Measurements from ENCODE around the gene UNG.
"Not testable (repeated sequence)": the region's sequence is repeated elsewhere in the genome, so short reads cannot be mapped to it uniquely, and the experiment has no call there.

The UNG gene

DNA sequence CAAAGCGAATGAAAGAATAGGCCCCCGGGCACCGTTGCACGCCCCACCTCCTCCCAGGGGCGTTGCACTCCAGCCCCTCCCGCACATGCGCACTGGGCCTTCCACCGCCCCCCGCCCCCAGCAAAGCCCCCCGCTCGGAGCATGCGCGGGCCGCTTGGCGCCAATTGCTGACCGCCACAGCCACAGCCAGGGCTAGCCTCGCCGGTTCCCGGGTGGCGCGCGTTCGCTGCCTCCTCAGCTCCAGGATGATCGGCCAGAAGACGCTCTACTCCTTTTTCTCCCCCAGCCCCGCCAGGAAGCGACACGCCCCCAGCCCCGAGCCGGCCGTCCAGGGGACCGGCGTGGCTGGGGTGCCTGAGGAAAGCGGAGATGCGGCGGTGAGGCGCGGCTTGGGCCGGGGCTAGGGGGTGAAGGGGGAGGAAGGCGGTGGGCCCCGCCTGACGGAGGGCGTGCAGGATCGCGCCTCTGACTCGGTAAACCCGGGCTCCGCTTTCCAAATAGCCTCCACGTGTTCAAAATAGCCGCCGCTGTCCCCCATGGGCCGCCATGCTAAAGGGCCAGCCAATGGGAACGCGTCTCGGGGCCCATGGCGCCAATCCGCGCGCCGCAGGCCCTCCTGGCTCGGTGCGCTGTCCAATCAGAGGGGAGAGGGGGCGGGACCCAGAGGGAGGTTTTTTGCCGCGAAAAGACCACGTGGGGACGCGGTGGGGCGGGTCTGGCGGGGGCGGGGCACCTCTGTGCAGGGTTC lies at the start of gene UNG:
Gene UNG, plus strand, starts transcription at position 163 of the 748 bp plus-strand sequence. Its CDS starts 83 bp downstream, at position 246.
- peak; percentile 94 for DNase-seq

DNA sequence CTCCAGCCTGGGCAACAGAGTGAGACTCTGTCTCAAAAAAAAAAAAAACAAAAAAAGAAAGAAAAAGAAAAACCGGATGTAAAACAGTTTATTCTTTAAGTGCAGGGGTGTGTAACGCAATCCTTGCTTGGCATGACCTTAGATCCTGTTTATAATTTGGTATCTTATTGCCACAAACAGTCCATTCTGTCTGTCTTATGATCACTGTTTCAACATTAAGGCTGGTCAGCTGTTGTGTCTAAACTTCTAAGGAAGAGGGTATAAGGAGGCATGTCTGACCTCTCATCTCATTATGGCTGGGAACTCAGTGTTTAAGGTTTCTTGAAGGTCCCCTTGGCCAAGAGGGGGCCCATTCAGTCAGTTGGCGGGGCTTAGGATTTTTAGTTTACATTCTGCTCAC lies 48.7 kb upstream of the UNG start:
- DNase-seq: not testable (repeated sequence)

DNA sequence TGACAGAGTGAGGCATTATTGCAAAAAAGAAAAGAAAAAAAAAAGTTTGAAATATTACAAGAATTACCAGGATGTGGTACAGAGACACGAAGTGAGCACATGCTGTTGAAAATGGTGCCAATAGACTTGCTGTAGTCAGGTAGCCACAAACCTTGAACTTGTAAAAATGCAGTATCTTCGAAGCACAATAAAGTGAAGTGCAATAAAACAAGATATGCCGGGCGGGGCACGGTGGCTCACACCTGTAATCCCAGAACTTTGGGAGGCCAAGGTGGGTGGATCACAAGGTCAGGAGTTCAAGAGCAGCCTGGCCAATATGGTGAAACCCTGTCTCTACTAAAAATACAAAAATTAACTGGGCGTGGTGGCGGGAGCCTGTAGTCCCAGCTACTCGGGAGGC lies 47.6 kb upstream of the UNG start:
- not testable (repeated sequence) for DNase-seq

DNA sequence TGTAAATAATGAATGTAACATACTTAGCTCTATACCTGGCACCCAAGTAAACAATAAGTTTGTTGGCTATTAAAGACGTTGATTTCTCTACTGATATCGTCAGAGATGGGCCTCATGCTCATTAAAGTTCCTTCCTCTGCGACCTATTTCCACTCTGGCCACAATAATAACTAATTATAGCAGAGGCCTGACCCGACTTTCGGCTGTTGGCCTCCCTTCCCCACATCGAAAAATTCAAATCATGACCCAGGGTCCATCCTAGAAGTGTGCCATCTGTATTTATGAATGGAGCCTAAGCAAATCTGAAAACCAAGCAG lies 45.3 kb upstream of the UNG start:
- no peak for DNase-seq

DNA sequence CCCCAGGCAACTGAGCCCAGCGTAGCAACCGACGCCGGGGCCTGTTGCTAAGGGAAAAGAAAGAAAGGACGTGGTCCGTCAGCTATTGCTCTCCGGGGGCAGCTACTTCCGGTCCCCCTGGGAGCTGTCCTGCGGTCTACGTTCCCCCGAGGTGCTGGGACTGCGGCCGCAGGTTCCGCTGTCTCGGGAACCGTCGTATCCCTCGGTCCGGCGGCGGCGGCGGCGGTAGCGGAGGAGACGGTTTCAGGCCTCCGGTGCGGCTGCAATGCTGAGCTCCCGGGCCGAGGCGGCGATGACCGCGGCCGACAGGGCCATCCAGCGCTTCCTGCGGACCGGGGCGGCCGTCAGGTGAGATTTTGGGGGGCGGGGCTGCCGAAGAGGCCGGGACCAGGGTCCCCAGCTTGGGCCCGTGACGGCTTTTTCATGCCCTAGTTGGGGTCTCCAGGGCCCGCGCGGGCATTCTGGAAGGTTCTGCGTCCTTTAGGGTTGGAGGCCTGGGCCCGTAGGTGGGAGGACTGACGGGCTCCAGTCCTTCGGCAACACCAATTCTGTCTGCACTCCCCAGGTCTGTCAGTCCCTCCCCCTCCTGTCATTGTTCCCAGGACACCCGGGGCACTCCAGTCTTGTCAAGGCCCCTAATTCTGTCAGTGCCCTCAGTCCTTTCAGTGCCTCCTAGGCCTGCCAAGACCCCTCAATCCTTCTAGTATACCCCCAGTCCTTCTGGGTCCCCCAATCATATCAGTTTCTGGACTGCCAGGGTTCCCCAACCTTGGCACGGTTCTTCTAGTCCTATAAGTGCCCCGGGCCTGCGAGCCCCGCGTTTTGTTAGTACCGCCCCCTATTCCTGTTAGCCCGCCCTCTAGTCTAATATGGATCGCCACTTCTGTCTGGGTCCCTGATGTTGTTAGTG lies 44.7 kb upstream of the UNG start, which contains the start of gene USP30:
Gene USP30, plus strand, starts transcription at position 163 of the 910 bp plus-strand sequence. Its CDS starts 103 bp downstream, at position 266.
- DNase-seq: peak; percentile 51

DNA sequence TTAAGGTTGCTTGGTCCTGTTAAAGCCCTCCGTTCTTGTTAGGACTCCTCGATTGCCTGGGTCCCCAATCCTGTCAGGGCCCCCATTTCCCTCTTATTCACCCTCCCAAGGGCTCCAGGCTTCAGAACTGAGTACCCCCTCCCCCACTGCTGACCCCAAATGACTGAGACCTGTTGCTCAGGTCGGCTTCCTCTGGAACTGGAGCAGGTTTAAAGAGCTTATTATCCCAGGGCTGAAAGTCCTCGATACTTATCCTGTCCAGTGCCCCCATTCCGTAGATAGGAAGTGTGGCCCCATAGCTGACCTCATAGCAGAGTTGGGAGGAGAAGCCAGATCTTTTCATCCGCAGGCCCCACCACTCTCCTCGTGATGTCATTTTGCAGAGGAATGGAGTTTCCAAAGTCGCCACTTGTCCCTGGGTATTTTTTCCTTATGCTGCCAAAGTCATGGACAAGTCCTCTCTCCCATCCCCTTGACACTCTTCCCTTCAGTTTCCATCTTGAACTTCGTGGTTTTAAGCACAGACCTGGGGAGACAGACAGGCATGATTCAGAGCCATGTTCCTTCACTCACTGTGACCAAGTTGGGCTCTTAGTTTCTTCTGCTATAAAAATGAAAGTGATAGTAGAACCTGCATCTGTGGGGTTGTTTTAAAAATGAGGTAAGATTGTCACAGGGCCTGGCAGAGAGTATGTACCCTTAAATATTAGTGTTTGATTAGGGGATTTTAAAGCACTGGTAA lies 43.8 kb upstream of the UNG start:
- peak; percentile 13 for DNase-seq

DNA sequence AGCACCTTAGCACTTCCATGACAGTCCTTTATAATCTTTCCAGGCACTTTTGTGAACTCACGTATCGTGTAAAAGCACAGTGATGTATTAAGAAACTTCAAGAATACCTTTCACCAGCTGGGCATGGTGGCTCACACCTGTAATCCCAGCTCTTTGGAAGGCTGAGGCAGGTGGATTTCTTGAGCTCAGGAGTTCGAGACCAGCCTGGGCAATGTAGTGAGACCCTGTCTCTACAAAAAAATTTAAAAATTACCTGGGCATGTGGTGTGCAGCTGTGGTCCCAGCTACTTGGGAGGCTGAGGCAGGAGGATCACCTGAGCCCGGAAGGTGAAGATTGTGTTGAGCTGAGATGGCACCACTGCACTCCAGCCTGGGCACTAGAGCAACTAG lies 43.3 kb upstream of the UNG start:
- not testable (repeated sequence) for DNase-seq

DNA sequence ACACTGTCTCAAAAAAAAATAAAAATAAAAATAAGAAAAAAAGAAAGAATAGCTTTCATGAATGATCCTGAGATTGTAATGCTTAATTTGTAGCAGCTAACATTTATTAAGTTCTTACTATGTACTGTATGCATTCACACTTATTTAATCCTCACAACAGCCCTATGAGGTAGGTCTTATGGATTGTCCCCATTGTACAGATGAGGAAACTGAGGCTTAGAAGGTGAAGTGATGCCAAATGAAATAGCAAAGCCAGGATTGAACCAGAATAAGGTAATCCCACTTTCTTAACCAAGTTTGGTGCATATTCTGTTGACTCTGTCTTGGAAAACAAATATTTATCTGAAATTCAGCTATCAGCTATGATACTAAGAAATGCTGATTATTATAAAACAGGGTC lies 42.9 kb upstream of the UNG start:
- no peak for DNase-seq

DNA sequence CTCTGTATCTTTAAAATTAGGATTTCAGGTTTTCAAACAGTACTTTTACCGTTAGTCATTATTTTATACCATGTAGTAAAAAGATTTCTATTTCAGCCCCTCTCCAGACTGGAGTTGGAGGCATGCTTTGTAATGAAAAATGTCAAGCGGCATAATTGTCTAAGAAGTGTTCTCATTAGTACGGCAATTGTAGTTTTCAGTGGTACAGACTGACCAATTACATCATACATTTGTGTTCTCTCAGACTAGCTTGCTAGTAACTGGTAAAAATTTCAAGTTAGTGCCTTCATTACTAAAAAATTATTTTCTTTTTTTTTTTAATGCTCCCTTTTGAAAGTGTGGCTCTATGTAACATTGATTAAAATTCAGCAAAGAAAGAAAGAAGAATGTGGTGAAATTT lies 40.5 kb upstream of the UNG start:
- DNase-seq: no peak

DNA sequence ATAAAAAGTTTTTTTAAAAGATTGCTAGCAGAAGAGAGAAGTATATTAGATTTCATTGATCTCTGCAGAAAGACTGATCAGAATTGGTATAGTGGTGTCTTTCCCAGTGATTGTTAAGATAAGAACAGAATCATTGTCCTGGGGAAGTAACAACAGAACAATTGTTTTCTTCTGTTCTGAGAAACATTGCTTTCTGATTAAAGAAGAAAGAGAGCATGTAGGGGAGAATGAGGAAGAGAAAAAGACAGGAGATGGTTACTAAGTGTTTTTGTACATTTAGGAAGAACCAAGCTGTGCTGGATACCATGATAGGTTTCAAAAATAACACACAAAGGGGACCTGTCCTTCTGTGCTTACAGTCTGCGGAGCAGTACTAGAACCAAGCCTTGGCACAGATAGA lies 40.0 kb upstream of the UNG start:
- no peak for DNase-seq

DNA sequence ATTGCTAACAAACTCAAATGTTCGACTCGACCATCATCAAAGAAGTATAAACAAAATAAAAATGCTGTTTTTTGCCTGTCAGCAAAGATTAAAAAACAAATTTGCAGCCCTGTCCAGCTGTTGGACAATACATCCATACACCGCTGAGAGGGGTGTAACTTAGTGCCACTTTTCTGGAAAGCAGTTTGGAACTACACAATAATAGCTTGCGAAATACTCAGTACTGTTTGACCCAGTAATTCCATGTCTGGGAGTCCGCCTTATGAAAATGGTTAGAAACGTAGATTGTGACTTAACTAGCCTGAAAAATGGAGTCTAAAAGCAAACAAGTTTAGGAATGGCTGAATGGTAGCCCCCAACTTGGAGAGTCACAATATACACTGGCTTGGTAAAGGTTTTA lies 38.6 kb upstream of the UNG start:
- no peak for DNase-seq

DNA sequence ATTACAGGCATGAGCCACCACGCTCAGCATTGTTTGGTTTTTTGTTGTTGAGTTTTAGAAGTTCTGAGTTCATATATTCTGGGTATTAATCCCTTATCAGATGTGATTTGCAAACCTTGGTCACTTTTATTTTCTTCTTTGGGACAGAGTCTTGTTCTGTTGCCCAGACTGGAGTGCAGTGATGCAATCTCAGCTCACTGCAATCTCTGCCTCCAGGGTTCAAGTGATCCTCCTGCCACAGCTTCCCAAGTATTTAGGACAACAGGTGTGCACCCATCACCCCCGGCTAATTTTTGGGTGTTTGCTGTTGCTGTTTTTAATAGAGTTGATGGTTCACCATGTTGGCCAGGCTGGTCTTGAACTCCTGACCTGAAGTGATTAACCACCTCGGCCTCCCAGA lies 33.3 kb upstream of the UNG start:
- DNase-seq: no peak

DNA sequence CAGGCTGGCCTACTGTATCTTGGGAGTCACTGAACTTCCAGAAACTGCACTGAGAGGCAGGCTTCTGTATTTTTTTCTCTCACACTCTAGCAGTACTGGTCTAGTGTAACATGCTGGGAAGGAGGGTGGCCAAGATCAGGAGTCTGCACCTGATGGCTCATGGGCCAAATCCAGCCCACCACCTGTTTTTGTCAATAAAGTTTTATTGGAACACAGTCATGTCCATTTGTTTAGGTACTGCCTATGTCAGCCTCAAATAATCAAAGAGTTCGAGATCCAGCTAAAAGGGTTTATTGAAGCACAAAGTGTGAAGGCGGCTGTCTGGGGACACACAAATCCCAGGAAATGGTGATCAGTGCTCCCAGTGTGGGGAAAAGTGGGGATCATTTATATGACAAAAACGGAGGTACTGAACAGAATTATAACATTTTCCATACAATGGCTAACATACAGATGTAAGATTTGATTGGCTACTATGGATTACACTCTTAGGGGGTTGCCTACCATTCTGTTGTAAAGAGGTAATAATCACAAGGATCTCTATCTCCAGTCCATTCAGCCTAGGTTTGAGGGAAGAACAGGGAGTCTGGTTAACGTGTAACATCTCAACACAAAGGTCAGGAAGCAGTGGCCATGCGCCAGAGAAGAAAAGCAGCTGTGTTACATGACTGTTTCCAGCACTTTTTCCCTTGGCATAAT lies 32.1 kb upstream of the UNG start:
- DNase-seq: no peak

DNA sequence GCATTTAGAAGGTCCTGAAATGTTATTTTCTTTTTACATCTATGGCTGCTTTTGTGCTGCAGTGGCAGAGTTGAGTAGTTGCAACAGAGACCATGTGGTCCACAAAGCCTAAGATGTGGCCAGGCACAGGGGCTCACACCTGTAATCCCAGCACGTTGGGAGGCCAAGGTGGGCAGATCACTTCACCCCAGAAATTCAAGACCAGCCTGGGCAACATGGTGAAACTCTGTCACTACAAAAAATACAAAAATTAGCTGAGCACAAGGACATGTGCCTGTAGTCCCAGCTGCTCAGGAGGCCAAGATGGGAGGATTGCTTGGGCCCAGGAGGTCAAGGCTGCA lies 31.6 kb upstream of the UNG start:
- DNase-seq: no peak

DNA sequence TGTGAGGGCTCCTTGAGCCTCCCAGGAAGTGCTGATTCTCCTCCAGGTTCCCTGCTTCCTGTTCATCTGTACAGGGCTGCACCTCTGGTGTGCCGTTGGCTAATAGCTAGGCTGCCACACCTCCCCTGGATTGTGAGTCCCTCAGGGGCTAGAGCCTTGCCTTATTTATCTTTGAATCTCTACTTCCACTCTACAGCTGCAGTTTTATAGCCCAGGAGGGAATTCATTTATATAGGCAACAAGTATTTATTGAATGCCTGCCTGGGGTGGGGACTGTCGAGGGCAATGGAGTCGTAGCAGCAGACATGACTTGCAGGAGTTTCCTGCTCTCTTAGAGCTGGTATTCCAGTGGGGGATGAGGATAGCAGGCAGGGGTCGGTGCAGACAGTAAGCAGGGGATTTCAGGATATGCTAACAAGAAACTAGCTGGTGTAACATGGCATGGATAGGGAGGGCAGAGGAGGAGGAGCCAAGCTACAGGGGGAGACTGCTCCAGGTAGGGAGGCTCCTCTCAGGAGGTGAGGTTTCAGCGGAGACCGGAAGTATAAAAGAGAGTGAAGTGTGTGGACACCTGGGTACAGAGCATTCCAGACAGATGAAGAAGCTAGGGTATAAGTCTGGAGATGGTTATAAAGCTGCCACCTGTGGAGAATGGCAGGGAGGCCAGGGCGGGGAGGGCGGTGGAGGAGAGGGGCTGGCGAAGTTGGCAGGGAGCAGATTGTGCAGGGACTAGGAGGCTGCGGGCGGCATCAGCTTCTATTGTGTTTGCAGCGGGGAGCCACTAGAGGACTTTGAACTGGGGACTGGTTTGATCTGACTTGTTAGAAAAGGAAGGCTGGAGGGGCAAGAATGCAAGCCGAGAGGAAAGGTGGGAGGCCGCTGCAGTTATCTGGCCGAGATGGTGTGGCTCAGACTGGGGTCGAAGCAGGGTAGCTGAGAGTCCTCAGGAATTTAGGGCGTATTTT lies 27.8 kb upstream of the UNG start:
- DNase-seq: no peak

DNA sequence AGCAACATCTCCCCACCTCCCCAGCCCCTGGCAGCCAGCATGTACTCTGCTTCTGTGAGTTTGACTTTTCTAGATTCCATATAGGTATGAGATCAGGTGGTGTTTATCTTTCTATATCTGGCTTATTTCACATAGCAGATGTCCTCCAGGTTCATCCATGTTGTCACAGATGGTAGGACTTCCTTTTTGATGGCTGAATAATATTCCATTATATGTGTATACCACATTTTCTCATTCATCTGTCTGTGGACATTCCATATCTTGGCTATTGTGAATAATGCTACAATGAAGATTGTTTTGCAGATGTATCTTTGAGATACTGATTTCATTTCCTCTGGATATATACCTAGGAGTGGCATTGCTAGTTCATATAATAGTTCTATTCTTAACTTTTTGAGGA lies 22.5 kb upstream of the UNG start:
- DNase-seq: no peak

DNA sequence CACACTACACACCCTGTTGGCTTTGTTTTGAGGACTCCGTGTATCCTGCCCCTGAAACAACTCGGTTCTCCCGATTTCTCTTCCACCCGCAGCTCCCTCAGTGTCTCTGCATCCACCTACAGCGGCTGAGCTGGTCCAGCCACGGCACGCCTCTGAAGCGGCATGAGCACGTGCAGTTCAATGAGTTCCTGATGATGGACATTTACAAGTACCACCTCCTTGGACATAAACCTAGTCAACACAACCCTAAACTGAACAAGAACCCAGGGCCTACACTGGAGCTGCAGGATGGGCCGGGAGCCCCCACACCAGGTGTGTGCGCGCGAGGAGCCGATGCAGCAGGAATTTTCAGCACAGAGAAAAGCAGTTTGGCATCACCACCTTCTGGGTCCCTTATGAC lies 14.6 kb upstream of the UNG start:
- no peak for DNase-seq

DNA sequence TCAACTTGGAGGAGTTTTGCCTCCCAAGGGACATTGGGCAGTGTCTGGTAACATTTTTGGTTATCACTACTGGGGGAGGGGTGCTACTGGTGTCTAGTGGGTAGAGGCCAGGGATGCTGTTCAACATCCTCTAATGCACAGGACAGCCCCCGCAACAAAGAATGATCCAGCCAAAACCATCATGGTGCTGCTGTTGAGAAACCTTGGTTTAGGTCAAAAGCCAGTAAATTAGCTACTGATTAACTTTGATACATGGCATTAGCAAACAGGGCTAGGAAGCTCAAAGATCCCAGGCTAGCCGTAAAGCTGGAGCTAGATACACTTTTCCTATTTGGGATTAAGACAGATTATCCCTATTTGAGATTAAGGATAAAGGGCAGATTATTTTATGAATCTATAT lies 13.0 kb upstream of the UNG start:
- no peak for DNase-seq

DNA sequence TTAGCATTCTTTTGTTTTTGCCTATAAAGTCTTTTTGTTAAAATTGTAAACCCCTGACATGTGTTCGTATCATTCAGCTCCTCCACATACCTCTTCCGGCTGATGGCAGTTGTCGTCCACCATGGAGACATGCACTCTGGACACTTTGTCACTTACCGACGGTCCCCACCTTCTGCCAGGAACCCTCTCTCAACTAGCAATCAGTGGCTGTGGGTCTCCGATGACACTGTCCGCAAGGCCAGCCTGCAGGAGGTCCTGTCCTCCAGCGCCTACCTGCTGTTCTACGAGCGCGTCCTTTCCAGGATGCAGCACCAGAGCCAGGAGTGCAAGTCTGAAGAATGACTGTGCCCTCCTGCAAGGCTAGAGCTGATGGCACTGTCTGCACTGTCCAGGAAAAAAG lies 11.8 kb upstream of the UNG start:
- no peak for DNase-seq

DNA sequence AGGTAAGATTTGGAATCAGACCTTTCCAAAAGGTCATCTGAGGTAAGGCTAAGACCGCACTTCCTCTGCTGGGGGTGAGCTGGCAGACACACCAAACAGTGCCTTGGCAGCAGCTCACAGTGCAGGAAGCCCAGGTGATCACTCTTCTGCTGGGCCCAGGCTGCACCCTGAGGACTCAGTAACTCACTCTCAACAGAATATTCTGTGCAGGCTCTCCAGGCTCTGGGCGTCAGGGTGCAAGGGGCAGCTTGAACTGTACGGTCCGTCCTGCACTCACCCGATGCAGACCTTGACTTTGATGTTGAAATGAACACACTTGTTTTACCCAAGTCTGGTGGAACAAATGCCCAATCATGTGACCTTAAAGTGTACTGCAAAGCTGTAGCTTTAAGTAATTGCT lies 10.1 kb upstream of the UNG start:
- no peak for DNase-seq

DNA sequence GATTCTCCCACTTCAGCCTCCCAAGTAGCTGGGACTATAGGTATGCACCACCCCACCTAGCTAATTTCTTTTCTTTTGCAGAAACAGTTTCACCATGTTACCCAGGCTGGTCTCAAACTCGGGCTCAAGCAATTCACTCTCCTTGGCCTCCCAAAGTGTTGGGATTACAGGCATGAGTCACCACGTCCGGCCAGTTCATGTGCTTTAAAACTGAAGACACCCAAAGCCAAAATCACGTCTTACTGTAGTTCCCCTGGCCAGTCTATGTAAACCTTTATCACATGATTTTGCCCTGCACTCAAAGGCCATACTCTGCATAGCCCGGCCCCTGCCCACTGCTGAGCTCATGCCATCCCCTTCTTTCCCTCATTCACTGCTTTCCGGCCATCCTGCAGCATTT lies 8.6 kb upstream of the UNG start:
- no peak for DNase-seq

DNA sequence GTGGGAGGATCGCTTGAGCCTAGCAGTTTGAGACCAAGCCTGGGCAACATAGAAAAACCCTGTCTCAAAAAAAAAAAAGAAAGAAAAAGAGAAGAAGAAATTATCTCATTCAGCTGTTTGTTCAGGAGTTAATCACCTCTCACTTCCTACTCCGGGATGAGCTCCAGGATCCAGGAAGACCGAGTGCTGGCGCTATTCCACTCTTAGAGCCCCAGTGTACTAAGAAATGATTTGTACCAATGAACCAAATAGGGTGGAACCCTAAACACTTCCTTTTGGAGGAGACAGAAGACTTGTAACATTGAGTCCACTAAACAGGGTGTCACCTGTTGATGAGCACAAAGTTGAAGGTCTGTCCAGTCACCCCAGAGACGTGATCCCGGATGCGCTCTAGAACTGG lies 7.7 kb upstream of the UNG start:
- DNase-seq: no peak
